Measurements from ENCODE around the gene LYPD6B. TPM values are rescaled to one million over a fixed set of nuclear protein-coding genes. Genes with fewer than 3 reads are reported as not detected.
A peak's percentile ranks its signal among the peaks of the same experiment; 100 is the strongest.

LYPD6B gene
- total RNA-seq, 5 donors from 2014 or later (not counting 1 experiment from before 2014, with no cell fraction given) = not detected

DNA sequence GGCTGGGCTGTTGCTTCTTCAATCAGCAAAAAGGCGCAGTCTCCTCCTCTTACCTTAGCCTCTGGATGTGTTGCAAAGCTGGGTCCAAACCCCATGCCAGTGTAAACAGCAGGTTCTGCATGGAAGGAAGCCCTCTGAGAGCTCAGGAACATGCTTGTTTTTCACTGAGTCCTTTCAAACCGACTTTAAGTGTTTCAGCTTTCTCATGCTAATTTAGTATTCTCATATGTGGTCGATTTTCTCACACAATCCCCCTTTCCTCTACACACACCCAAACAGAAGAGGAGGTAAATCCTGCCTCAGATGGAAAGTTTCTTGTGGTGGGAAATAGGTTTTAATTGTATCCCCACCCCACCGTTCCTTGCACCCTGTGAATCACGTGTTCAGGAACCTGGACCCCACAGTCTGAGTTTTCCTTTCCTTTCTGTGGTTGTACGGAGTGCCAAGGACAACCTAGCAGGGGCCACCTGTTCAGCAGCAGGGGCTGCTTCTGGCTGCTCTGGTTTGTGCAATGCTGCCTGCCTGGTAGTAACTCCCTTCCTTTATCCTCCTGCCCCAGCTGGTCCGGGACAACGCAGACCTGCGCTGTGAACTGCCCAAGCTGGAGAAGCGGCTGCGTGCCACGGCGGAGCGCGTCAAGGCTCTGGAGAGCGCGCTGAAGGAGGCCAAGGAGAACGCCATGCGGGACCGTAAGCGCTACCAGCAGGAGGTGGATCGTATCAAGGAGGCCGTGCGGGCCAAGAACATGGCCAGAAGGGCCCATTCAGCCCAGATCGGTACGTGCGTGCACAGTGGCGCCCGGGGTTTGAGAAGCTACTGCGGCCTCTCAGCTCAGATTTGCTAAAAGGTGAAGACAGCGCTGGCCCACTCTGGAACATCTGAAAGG is 28.7 kb upstream of the LYPD6B start:
- Histone ChIP-seq H3K9me3 (no peaks in the 10 kb centered on the region), H3K36me3 (ENCODE audit: control insufficient read depth in 2 of 2, extremely low read depth in 1 of 2, insufficient read depth in 1 of 2, low read length in 1 of 2) (peaks cover 0 to 2% of the 10 kb centered on the region in 2 donors), H3K27me3 (replicated peaks in 1 of 2; ENCODE audit: control insufficient read depth in 2 of 2, extremely low read depth in 1 of 2, insufficient read depth in 2 of 2, low read length in 1 of 2) (no peaks in the 10 kb centered on the region), H3K4me3 (ENCODE audit: control insufficient read depth in 1 of 2, extremely low read depth in 1 of 2, low read length in 1 of 2) (no peak overlapping the region), H3K27ac (ENCODE audit: low read length) (no peak overlapping the region), H3K4me1 (ENCODE audit: control insufficient read depth in 1 of 2, extremely low read depth in 1 of 2, insufficient read depth in 2 of 2, low read length in 2 of 2) (no peaks in the 10 kb centered on the region)
- Mint-ChIP-seq H3K4me1 (no peaks in the 10 kb centered on the region), H3K27ac (no peak overlapping the region), H3K36me3 (peaks cover 16% of the 10 kb centered on the region), H3K9me3 (no peaks in the 10 kb centered on the region), H3K27me3 (no peaks in the 10 kb centered on the region), H3K4me3 (no peak overlapping the region)
- ChIA-PET POLR2A (no interaction called here), CTCF (interaction anchor here in 1 of 2 donors (1.0 kb wide), 1 partner anchor 9 kb away, joined by 3 read pairs; no protein-coding TSS in a partner anchor)
- WGBS (ENCODE audit: insufficient coverage) = 89% methylated on average over 29 of the region's 31 CpGs
- DNase-seq (no peak), ATAC-seq (replicated peaks in 1 of 4) (no peak)

DNA sequence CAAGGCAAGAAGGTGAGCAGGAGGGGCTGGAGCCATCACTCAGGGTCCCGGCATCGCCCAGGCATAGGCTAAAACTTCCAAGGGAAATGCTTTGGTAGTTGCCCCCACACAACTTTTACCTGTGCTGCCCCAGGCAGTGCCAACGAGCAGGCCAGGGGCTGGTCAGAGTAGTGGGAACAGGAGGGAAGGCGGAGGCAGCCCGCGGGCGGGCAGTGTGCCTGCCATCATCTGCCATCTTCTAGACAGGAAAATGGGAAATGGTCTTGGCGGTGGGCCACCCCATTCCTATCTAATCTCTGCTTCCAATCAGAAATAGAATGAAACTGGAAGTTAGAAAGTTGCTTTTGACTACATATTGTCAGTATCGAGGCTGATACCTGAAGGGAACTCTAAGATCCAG is 26.0 kb upstream of the LYPD6B start:
- H3K27ac ChIP-seq (ENCODE audit: low read length) = no peak overlapping the region
- H3K36me3 Mint-ChIP-seq = peaks cover 16% of the 10 kb centered on the region
- DNase-seq = no peak
- peaks cover 0 to 10% (median 4%) of the 10 kb centered on the region in 3 donors for H3K4me1 Mint-ChIP-seq
- H3K27ac Mint-ChIP-seq = no peak overlapping the region
- POLR2A ChIA-PET = no interaction called here
- H3K36me3 ChIP-seq (ENCODE audit: control insufficient read depth in 2 of 2, extremely low read depth in 1 of 2, insufficient read depth in 1 of 2, low read length in 1 of 2) = peaks cover 0 to 2% of the 10 kb centered on the region in 2 donors
- H3K9me3 Mint-ChIP-seq = no peaks in the 10 kb centered on the region
- peaks cover 0 to 3% of the 10 kb centered on the region in 2 experiments for H3K4me1 ChIP-seq (ENCODE audit: control insufficient read depth in 1 of 2, extremely low read depth in 1 of 2, insufficient read depth in 2 of 2, low read length in 2 of 2)
- H3K4me3 ChIP-seq (ENCODE audit: control insufficient read depth in 1 of 2, extremely low read depth in 1 of 2, low read length in 1 of 2) = no peak overlapping the region
- CTCF ChIA-PET = interaction anchor here (0.6 to 1.0 kb wide), 2 partner anchors 549 to 575 kb away, joined by 3 read pairs; no protein-coding TSS in a partner anchor
- H3K4me3 Mint-ChIP-seq = no peak overlapping the region
- ATAC-seq (replicated peaks in 1 of 4) = no peak
- H3K9me3 ChIP-seq = no peaks in the 10 kb centered on the region
- H3K27me3 Mint-ChIP-seq = peaks cover 0 to 3% of the 10 kb centered on the region in 2 donors
- H3K27me3 ChIP-seq (replicated peaks in 1 of 2; ENCODE audit: control insufficient read depth in 2 of 2, extremely low read depth in 1 of 2, insufficient read depth in 2 of 2, low read length in 1 of 2) = peaks cover 0 to 5% of the 10 kb centered on the region in 2 experiments
- WGBS (ENCODE audit: insufficient coverage) = 67% methylated on average over 1 of the region's 9 CpGs

DNA sequence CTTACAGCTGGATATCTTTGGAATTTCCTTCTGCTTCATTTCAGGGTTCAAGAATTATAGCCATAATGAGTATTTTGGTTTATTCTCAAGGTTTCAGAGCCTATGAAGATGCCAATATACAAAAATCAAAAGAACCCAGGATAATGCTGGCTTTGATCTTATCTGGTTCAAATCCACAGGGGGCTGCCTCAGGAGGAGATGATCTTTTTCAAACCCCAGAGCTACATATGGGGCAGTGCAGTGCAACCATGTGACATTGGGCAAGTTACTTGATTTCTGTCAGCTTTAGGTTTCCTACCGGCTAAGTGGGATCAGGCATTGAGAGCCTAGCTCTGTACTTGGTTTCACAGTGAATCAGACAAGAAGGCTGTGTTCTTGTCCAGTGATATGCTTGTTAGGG is 23.0 kb upstream of the LYPD6B start:
- H3K9me3 Mint-ChIP-seq = no peaks in the 10 kb centered on the region
- ATAC-seq (replicated peaks in 1 of 4) (no peak), DNase-seq (no peak)
- POLR2A ChIA-PET = no interaction called here
- peaks cover 0 to 11% (median 4%) of the 10 kb centered on the region in 3 donors for H3K4me1 Mint-ChIP-seq
- H3K4me3 ChIP-seq (ENCODE audit: control insufficient read depth in 1 of 2, extremely low read depth in 1 of 2, low read length in 1 of 2) = no peak overlapping the region
- peaks cover 6% of the 10 kb centered on the region for H3K36me3 Mint-ChIP-seq
- peaks cover 0 to 3% of the 10 kb centered on the region in 2 experiments for H3K4me1 ChIP-seq (ENCODE audit: control insufficient read depth in 1 of 2, extremely low read depth in 1 of 2, insufficient read depth in 2 of 2, low read length in 2 of 2)
- H3K27me3 Mint-ChIP-seq = peaks cover 0 to 4% of the 10 kb centered on the region in 2 donors
- H3K27ac ChIP-seq (ENCODE audit: low read length) = no peak overlapping the region
- H3K27ac Mint-ChIP-seq = no peak overlapping the region
- no peaks in the 10 kb centered on the region for H3K36me3 ChIP-seq (ENCODE audit: control insufficient read depth in 2 of 2, extremely low read depth in 1 of 2, insufficient read depth in 1 of 2, low read length in 1 of 2)
- no peak overlapping the region for H3K4me3 Mint-ChIP-seq
- CTCF ChIA-PET = interaction anchor here (0.6 to 5.8 kb wide), 8 partner anchors 9 to 1827 kb away, joined by 3 to 46 read pairs (median 4); no protein-coding TSS in a partner anchor
- 100% methylated on average over 1 of the region's 1 CpG for WGBS (ENCODE audit: insufficient coverage)
- peaks cover 0 to 5% of the 10 kb centered on the region in 2 experiments for H3K27me3 ChIP-seq (replicated peaks in 1 of 2; ENCODE audit: control insufficient read depth in 2 of 2, extremely low read depth in 1 of 2, insufficient read depth in 2 of 2, low read length in 1 of 2)
- no peaks in the 10 kb centered on the region for H3K9me3 ChIP-seq

DNA sequence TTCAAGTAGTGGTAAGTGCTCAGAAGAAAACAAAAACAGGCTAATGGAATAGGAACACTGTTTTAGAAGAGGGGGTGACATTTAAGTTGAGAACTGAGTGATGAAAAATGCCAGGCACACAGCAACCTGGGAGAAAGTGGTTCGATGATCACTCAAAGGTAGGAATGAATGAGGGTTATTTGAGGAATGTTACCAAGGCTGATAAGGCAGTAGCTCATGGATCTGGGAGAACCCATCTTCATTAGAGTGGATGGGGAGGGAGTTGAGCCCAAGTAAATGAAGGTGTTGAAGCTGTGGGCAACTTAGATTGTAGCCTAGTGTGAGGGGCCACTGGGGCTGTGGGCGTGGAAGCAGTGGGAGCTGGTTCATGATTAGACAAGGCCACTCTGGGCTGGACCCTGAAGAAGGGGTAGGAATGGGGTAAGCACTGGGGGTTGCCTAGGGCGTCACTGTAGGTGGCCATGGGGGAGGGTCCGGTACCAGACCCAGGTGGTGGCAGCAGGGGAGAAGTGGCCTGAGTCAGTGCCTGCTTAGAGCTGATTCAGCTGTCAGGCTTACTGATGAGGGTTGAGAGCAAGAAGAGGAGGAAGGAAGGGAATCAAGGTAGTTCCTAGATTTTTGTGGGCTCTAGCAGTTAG is 22.5 kb upstream of the LYPD6B start:
- WGBS (ENCODE audit: insufficient coverage) = 88% methylated on average over 3 of the region's 4 CpGs
- ChIA-PET POLR2A (no interaction called here), CTCF (interaction anchor here (0.6 to 5.8 kb wide), 12 partner anchors 9 to 1827 kb away, joined by 3 to 46 read pairs (median 3); no protein-coding TSS in a partner anchor)
- Histone ChIP-seq H3K9me3 (no peaks in the 10 kb centered on the region), H3K27ac (ENCODE audit: low read length) (no peak overlapping the region), H3K27me3 (replicated peaks in 1 of 2; ENCODE audit: control insufficient read depth in 2 of 2, extremely low read depth in 1 of 2, insufficient read depth in 2 of 2, low read length in 1 of 2) (peaks cover 0 to 5% of the 10 kb centered on the region in 2 experiments), H3K4me1 (ENCODE audit: control insufficient read depth in 1 of 2, extremely low read depth in 1 of 2, insufficient read depth in 2 of 2, low read length in 2 of 2) (peaks cover 0 to 3% of the 10 kb centered on the region in 2 experiments), H3K36me3 (ENCODE audit: control insufficient read depth in 2 of 2, extremely low read depth in 1 of 2, insufficient read depth in 1 of 2, low read length in 1 of 2) (no peaks in the 10 kb centered on the region), H3K4me3 (ENCODE audit: control insufficient read depth in 1 of 2, extremely low read depth in 1 of 2, low read length in 1 of 2) (no peak overlapping the region)
- no peaks in the 10 kb centered on the region for H3K9me3 Mint-ChIP-seq
- H3K27me3 Mint-ChIP-seq = peaks cover 0 to 4% of the 10 kb centered on the region in 2 donors
- no peak overlapping the region for H3K27ac Mint-ChIP-seq
- DNase-seq = no peak
- peaks cover 0 to 11% (median 4%) of the 10 kb centered on the region in 3 donors for H3K4me1 Mint-ChIP-seq
- H3K4me3 Mint-ChIP-seq = no peak overlapping the region
- no peak for ATAC-seq (replicated peaks in 1 of 4)
- peaks cover 6% of the 10 kb centered on the region for H3K36me3 Mint-ChIP-seq

DNA sequence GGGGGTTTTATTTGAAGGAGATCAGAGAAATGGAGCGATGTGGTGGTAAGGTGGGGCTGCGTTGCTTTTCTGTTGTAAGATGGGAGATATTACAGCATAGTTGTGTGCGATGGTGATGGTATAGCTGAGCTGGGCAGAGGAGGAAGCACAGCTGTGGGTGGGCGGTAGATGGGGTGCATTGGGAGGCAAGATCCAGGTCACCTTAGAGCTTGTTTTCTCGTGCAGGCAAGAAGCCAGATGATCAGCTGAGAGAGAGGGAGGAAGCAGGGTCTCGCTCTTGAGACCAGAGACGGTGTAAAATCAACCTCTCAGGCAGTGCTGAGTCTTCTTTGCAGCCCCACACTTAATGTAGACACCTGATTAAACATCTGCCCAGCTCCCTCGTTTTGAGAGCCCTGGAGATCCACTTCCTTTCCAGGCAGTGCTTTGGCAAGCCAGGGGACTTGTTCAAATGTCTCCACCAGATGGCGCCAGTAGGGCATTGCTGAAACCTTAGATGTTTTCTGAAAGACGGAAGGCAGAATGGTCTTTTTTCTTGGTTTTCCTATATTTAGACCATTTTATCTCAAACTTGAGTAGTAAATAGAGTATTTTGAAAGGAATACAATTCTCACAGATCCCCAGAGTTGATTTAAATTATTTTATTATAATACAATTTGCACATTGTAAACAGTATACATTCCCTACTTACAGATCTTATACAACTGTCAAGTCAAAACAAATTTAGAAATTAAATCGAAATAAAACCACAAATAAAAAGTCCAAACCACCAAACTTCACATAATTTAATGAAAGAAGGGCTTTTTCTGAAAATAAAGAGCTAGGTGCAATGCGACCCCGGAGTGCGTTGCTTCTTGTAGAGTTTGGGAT is 21.1 kb upstream of the LYPD6B start:
- DNase-seq = peak; percentile 31 to 83 (median 62)
- H3K9me3 Mint-ChIP-seq = no peaks in the 10 kb centered on the region
- peaks cover 0 to 4% of the 10 kb centered on the region in 2 donors for H3K27me3 Mint-ChIP-seq
- H3K4me3 ChIP-seq (ENCODE audit: control insufficient read depth in 1 of 2, extremely low read depth in 1 of 2, low read length in 1 of 2) = no peak overlapping the region
- H3K9me3 ChIP-seq = no peaks in the 10 kb centered on the region
- peaks cover 0 to 5% of the 10 kb centered on the region in 2 experiments for H3K27me3 ChIP-seq (replicated peaks in 1 of 2; ENCODE audit: control insufficient read depth in 2 of 2, extremely low read depth in 1 of 2, insufficient read depth in 2 of 2, low read length in 1 of 2)
- H3K4me1 ChIP-seq (ENCODE audit: control insufficient read depth in 1 of 2, extremely low read depth in 1 of 2, insufficient read depth in 2 of 2, low read length in 2 of 2) = peaks cover 0 to 3% of the 10 kb centered on the region in 2 experiments
- ATAC-seq (replicated peaks in 1 of 4) = peak; percentile 50 to 72 (median 56)
- ChIA-PET CTCF (interaction anchor here (0.5 to 5.8 kb wide), 25 partner anchors 8 to 1087 kb away, joined by 3 to 46 read pairs (median 3); no protein-coding TSS in a partner anchor), POLR2A (interaction anchor here in 1 of 2 donors (0.6 kb wide), 1 partner anchor 1068 kb away, joined by 3 read pairs; no protein-coding TSS in a partner anchor)
- H3K36me3 Mint-ChIP-seq = peaks cover 4% of the 10 kb centered on the region
- WGBS (ENCODE audit: insufficient coverage) = 60% methylated on average over 8 of the region's 14 CpGs
- H3K4me3 Mint-ChIP-seq = no peak overlapping the region
- no peak overlapping the region for H3K27ac Mint-ChIP-seq
- H3K36me3 ChIP-seq (ENCODE audit: control insufficient read depth in 2 of 2, extremely low read depth in 1 of 2, insufficient read depth in 1 of 2, low read length in 1 of 2) = no peaks in the 10 kb centered on the region
- peaks cover 0 to 11% (median 4%) of the 10 kb centered on the region in 3 donors for H3K4me1 Mint-ChIP-seq
- no peak overlapping the region for H3K27ac ChIP-seq (ENCODE audit: low read length)

All from T-cell (primary cell).